ENCODE measurements around the gene FCHSD2. TPM values are rescaled to one million over a fixed set of nuclear protein-coding genes. Genes with fewer than 3 reads are reported as not detected.

Gene FCHSD2
- polyA plus RNA-seq, 3 donors, result 14.5 to 43.5 (median 16.6) TPM

DNA sequence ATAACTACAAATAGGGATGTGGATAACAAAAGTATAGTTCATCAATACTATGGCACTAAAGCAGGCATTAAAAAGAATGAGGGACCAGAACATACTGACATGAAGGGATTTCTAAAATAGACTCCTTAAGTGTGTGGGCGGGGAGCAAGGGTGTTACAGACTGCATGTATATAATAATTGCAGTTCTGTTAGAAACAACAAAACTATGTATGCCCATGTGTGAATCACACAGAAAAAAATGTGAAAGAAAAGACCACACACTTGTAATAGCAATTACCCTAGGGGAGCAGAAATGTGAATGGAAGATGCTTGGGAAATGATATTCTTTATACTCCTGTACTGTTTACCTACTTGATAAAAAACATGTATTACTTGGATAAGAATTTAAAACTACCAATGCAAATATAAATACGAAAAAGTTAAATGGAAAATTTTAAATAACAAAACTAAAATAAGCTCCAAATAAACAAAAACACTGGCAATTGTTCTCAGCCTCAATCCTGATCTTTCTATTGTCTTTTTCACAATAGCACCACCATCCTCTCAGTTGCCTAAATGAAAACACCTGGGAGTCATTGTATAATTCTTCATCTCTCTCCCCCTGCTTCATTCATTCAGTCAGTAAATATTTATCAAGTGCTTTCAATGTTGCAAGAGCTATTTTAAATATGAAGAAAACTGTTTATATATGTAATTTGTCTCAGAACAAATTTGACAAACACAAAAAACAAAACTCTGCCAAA, 129.8 kb downstream of the FCHSD2 start:
- H2AFZ ChIP-seq (ENCODE audit: insufficient read depth, low read depth, low read length, poor library complexity, severe bottlenecking), result no peak overlapping the region
- H3K36me3 ChIP-seq (replicated peaks in 1 of 2; ENCODE audit: control insufficient read depth in 1 of 2, insufficient read depth in 2 of 2, low read length in 2 of 2), result peaks cover 14 to 44% of the 10 kb centered on the region in 2 donors
- H3K4me2 ChIP-seq (replicated peaks; ENCODE audit: extremely low read depth, low read length, poor library complexity, severe bottlenecking), result no peak overlapping the region
- H3K27ac Mint-ChIP-seq, result peak overlapping the region in 1 of 7 donors; percentile 35
- H3K27me3 ChIP-seq (ENCODE audit: control insufficient read depth in 2 of 2, insufficient read depth in 2 of 2, low read length in 2 of 2), result no peaks in the 10 kb centered on the region
- intact Hi-C loops (cut with micrococcal nuclease), result no loop called here
- no peaks in the 10 kb centered on the region for H3K4me1 ChIP-seq (ENCODE audit: control insufficient read depth in 1 of 2, insufficient read depth in 2 of 2, low read length in 2 of 2)
- peaks cover 13 to 23% (median 20%) of the 10 kb centered on the region in 7 donors for H3K9me3 Mint-ChIP-seq
- no peak overlapping the region for H3K4me3 Mint-ChIP-seq
- peaks cover 0 to 2% (median 1%) of the 10 kb centered on the region in 3 donors for H3K27me3 Mint-ChIP-seq (ENCODE audit: low read depth in 3 of 3)
- peaks cover 9% of the 10 kb centered on the region for H4K20me1 ChIP-seq (ENCODE audit: insufficient read depth, low read length)
- no peak overlapping the region for H3K27ac ChIP-seq (ENCODE audit: low read depth in 1 of 2, low read length in 2 of 2)
- no peak overlapping the region for H3K4me3 ChIP-seq (replicated peaks in 1 of 3; ENCODE audit: low read depth in 2 of 3, low read length in 3 of 3)
- DNase-seq, result no peak
- H3K36me3 Mint-ChIP-seq, result peaks cover 52 to 58% of the 10 kb centered on the region in 2 donors
- H3K79me2 ChIP-seq (ENCODE audit: insufficient read depth, low read length), result peaks cover 34% of the 10 kb centered on the region
- H3K9ac ChIP-seq (ENCODE audit: insufficient read depth, low read length, poor library complexity, severe bottlenecking), result no peak overlapping the region
- TF ChIP-seq CTCF (IDR thresholded peaks at IDR 0.05), result no peak
- WGBS (ENCODE audit: insufficient coverage), result no CpG with 5 or more reads among the region's 2 CpGs
- peaks cover 5% of the 10 kb centered on the region for H3K4me1 Mint-ChIP-seq
- H3K9me3 ChIP-seq (replicated peaks in 1 of 2; ENCODE audit: control insufficient read depth in 1 of 2, insufficient read depth in 1 of 2, low read length in 2 of 2), result peaks cover 19 to 21% of the 10 kb centered on the region in 2 donors

- Histone ChIP-seq H4K20me1 (ENCODE audit: insufficient read depth, low read length) (peaks cover 5% of the 10 kb centered on the region), H3K27me3 (ENCODE audit: control insufficient read depth in 2 of 2, insufficient read depth in 2 of 2, low read length in 2 of 2) (no peaks in the 10 kb centered on the region), H3K36me3 (replicated peaks in 1 of 2; ENCODE audit: control insufficient read depth in 1 of 2, insufficient read depth in 2 of 2, low read length in 2 of 2) (peaks cover 14 to 48% of the 10 kb centered on the region in 2 donors), H2AFZ (ENCODE audit: insufficient read depth, low read depth, low read length, poor library complexity, severe bottlenecking) (no peak overlapping the region), H3K9me3 (replicated peaks in 1 of 2; ENCODE audit: control insufficient read depth in 1 of 2, insufficient read depth in 1 of 2, low read length in 2 of 2) (peaks cover 19 to 21% of the 10 kb centered on the region in 2 donors), H3K4me3 (replicated peaks in 1 of 3; ENCODE audit: low read depth in 2 of 3, low read length in 3 of 3) (no peak overlapping the region), H3K27ac (ENCODE audit: low read depth in 1 of 2, low read length in 2 of 2) (no peak overlapping the region), H3K9ac (ENCODE audit: insufficient read depth, low read length, poor library complexity, severe bottlenecking) (no peak overlapping the region), H3K4me1 (ENCODE audit: control insufficient read depth in 1 of 2, insufficient read depth in 2 of 2, low read length in 2 of 2) (no peaks in the 10 kb centered on the region), H3K4me2 (replicated peaks; ENCODE audit: extremely low read depth, low read length, poor library complexity, severe bottlenecking) (no peak overlapping the region), H3K79me2 (ENCODE audit: insufficient read depth, low read length) (peaks cover 28% of the 10 kb centered on the region)
- H3K9me3 Mint-ChIP-seq, result peaks cover 13 to 23% (median 20%) of the 10 kb centered on the region in 7 donors
- no peak for TF ChIP-seq CTCF (IDR thresholded peaks at IDR 0.05)
- WGBS (ENCODE audit: insufficient coverage), result 100% methylated on average over 1 of the region's 2 CpGs
- peak overlapping the region in 1 of 7 donors; percentile 59 for H3K27ac Mint-ChIP-seq
- intact Hi-C loops (cut with micrococcal nuclease), result no loop called here
- H3K27me3 Mint-ChIP-seq (ENCODE audit: low read depth in 3 of 3), result peaks cover 0 to 2% (median 1%) of the 10 kb centered on the region in 3 donors
- H3K36me3 Mint-ChIP-seq, result peaks cover 48 to 60% of the 10 kb centered on the region in 2 donors
- no peak for DNase-seq
- no peak overlapping the region for H3K4me3 Mint-ChIP-seq
- peaks cover 5% of the 10 kb centered on the region for H3K4me1 Mint-ChIP-seq
Observed at GRCh38 chr11:73011126-73011817, 130.8 kb downstream of the FCHSD2 start.

Measured in CD14-positive monocyte (primary cell).